GM19025 (cell line): Measurements from ENCODE around the gene ZNF471.

Experiments used
- ATAC-seq: cut with Tn5 transposase; IDR thresholded peaks from one replicate; pipeline ENCODE4 v1.9.1; 2021; ENCODE audit warnings: mild to moderate bottlenecking, low read depth, moderate library complexity; ENCODE audit not compliant: unreplicated experiment

Gene ZNF471

DNA sequence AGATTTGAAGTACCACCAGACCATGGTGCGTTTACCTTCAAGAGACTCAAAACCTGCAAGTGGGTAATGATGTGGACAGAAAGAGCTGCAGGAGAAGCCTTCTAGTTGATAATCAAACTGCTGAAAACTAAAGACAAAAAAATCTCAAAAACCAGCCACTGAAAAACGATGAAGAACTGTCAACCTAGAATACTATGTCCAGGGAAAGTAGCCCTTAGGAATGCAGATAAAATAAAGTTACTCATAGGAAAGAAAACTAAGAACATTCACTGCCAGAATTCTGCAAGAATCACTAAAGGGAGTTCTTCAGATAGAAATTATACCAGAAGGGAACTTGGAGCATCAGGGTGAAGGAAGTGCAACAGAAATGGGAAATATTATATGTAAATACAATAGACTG lies 64.9 kb downstream of the ZNF471 start:
- ATAC-seq = no peak

GRCh38 chr19:56573914-56574313 lies 66.3 kb downstream of the ZNF471 start:
- ATAC-seq = no peak

GRCh38 chr19:56577719-56578602 lies 70.3 kb downstream of the ZNF471 start:
- ATAC-seq = no peak
